Measurements from ENCODE around the gene HIVEP3. TPM values are rescaled to one million over a fixed set of nuclear protein-coding genes. Genes with fewer than 3 reads are reported as not detected.

HIVEP3 gene
- total RNA-seq, 2 experiments from 2014 or later = 26.3 to 27.2 TPM

DNA sequence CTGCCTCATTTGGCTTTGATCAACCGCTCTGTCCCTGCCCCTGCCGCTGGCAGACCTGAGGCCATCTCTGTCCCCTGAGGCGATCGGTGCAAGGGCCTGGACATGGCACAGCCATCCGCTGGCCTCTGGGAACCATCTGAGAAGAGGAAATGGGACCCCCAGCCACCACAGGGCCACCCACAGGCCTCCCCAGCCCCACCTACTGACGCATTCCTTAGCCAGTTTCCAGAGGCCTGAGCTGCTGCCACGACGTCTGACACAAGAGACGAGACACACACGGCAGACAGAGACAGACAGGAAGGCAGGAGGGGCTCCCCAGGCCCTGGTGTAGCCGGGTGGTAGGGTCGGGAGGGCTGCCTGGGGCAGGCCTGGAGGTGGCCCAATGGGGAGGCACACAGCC, 397.0 kb downstream of the HIVEP3 start:
- ChIA-PET CTCF (no interaction called here), POLR2A (no interaction called here)

DNA sequence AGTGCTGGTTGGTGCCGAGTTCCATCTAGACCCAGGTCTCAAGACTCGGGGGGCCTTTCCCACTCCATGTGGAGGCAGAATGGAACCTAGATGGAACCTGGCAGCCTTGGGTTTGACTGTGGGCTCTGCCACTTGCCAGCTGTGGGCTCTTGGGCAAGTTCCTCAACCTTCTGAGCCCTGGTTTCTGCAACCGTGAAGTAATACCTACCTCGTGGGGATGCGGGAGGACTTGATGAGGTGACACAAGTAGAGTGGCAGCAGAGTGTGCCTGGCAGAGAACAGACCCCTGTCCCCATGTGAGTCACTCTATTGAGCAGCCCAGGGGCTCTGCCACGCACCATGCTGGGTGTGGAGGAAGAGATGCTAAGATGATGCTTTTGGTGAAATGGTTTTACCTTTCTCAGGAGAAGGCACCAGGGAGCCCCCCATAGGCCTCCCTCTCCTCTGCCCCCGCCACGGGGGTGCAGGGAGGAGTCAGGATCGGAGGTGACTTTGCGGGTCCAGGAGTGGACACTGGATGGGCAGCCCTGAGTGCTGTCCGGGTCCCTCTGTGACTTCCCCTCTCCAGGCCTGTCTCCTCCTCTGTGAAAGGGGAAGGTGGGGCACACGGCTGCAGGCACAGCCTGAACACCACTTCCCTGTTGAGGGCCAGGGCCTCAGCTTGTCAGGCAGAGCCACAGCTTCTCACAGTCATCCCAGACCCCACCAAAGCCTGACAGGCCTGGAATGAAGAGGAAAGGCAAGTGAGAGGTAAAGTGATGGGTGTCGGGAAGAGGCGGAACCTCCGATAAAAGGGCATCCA, 397.6 kb downstream of the HIVEP3 start:
- ChIA-PET POLR2A (no interaction called here), CTCF (no interaction called here)

DNA sequence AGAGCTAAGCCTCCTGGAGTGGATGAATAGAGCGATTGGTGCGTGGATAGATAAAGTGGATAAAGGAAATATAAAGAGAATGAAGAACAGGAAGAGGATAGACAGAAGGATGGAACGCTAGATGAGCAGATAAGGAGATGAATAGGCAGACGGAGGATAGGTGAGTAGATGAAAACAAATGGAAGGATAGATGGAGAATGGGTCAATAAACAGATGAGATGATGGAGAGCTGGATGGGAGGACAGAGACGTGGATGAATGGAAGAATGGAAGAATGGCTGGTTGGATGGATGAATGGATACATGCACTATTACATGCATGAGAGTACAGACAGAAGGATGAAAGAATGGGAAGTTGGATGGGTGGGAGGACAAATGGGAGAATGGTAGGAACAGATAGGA, 399.1 kb downstream of the HIVEP3 start:
- CTCF ChIA-PET = no interaction called here
- POLR2A ChIA-PET = no interaction called here

DNA sequence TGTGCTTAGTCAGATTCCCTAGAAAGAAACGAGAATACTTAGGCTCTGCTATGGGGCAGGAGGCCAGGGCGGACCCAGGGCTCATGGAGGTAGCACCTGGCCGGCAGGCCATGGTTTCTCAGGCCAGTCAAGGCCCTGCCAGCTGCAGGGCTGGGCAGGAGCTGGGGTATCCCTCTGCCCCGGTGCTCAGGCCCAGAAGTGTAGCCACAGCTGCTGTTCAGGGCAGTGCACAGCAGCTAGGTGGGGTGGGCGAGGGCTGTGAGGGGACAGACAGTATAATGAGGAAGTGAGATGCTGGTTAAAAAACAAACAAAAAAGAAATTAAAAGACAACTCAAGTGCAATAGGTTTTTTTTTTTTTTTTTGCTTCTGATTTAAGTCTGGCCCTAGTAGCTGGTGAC, 400.3 kb downstream of the HIVEP3 start:
- CTCF ChIA-PET = no interaction called here
- POLR2A ChIA-PET = no interaction called here

DNA sequence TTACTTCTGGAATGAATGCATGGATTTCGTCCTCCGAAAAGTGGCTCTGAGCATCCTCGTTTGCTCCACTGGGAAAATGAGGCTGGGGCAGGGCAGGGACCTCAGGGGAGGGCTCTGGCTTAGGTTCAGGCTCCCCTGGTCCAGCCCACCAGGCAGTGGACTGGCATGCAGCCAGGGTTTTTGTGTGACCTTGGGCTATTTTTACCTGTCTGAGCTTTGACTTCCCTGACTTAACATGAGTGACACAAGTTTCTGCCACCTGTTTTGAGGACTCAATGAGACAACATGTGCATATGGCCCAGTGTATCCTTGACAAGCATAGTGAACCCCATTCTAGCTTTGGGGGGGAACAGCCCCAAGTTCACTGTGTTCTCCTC, 401.7 kb downstream of the HIVEP3 start:
- ChIA-PET CTCF (interaction anchor here (1.0 to 2.0 kb wide), 2 partner anchors 16 to 21 kb away, joined by 3 to 5 read pairs; no protein-coding TSS in a partner anchor), POLR2A (no interaction called here)

DNA sequence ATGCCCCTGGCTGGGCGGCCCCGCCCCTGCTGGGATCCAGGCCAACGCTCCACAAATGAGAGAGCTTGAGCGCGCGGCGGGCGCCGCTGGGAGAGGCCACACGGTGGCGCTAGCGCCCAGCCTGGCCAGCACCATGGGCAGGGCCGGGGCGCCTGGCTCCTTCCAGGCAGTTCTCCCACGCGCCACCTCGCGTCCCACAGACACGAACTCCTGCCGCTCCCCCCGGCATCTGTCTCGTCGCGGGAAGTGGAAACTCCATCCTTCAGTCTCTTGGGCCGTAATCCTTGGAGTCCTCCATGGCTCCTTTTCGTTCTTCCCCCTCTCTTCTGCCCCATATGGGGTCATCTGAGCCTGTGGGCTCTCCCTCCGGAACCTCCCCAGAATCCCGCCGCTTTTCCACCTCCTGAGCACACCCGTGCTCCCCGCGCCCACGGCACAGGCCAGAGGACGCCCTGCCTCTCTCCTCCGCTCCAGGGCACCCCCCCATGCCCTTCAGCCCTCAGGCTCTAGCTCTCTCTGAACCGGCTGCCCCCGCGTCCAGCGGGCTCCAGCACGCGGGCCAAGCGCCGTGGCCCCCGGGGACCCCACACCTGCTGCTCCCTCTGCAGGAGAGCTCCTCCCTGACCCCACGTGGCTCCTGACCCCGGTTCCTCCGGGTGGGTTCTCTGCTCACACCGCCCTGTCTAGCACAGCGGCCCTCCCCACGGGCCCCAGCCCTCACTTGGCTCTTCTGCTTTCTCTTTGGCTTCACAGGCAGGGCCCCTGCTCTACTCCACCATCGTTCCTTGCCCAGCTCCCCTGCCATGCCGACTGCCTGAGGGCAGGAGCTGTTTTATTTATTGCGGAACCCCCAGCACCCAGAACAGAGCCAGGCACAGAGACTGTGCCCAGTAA, 402.3 kb downstream of the HIVEP3 start:
- POLR2A ChIA-PET = interaction anchor here (0.5 kb wide), 1 partner anchor 239 kb away, joined by 3 read pairs; no protein-coding TSS in a partner anchor
- CTCF ChIA-PET = interaction anchor here (0.7 to 2.0 kb wide), 6 partner anchors 9 to 69 kb away, joined by 3 to 5 read pairs (median 4); no protein-coding TSS in a partner anchor

DNA sequence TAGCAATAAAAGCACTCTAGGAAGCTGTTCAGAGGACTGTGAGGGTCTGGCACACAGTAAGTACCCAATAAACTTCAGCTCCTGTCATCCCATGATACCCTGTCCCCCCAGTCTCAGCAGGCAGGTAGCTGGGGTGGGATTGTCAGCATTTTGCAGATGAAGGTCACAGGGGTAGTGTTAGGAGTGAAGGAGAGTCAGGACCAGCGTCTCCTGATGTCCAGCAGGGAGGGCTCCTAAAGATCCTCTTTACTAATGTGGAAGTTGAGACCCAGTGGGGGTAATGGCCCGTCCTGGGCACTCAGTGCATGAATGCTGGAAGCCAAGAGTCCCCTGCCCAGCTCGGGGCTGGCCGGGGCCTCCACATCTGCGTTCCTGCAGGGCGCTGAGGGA, 402.9 kb downstream of the HIVEP3 start:
- POLR2A ChIA-PET = interaction anchor here (0.5 kb wide), 1 partner anchor 239 kb away, joined by 3 read pairs; no protein-coding TSS in a partner anchor
- CTCF ChIA-PET = interaction anchor here (0.7 to 2.0 kb wide), 5 partner anchors 10 to 69 kb away, joined by 3 to 5 read pairs (median 4); no protein-coding TSS in a partner anchor

DNA sequence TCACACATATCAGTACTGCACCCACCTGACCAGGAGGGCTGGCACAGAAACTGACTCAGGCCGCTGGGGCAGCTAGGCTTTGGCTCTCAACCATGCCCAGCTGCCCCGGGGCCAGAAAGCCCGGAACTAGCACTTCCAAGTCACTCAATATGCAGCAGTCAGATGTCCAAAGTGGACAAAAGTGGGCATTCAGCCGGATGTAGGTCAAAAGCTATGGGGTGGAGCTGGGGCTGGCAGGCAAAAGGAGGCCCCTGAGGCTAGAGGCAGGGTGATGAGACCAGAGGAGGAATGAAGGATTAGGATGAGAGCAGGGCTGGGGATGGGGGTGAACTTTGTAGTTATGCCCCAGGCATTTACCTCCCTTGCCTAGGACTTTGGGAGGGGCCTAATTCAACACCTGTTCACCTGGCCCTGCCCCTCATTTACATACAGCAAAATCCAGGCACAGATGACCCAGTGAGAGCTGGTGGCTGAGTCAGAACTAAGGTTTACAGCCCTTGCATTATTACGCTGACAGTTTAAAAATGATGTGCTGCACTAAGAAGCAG, 403.5 kb downstream of the HIVEP3 start:
- ChIA-PET CTCF (interaction anchor here (0.7 to 1.1 kb wide), 2 partner anchors 24 to 25 kb away, joined by 3 to 5 read pairs; no protein-coding TSS in a partner anchor), POLR2A (no interaction called here)

DNA sequence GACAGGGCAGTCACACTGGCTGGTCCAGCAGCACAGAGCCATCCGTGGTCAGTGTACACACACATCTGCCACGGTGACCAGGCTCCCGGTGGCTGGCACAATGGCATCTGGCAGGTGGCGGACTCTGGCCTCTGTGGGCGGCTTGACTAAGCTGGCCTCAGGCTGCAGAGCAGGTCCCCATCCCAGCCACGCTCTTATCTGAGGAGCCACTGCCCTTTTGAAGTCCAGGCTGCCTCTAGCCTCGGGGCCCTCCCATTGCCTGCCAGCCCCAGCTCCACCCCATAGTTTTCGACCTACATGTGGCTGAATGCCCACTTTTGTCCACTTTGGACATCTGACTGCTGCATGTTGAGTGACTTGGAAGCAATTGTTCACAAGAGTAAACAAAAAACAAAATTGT, 404.3 kb downstream of the HIVEP3 start:
- CTCF ChIA-PET = no interaction called here
- POLR2A ChIA-PET = no interaction called here

DNA sequence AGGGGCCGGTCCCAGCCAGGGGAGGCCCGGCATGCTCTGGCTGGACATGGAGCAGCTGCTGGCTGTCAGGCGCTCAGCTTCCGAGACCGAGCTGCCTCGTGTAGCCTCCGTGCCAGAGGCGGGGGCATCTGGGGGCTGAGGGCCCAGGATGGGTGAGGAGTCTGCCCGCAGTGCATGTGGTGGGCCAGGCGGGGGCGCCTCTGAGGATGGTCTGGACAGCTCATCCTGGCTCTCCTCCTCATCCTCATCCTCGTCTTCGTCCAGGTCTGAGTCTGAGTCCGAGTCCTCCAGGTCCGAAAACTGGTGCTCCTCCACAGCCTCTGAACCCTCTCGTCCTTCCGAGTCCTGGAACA, 405.4 kb downstream of the HIVEP3 start:
- POLR2A ChIA-PET = no interaction called here
- CTCF ChIA-PET = no interaction called here

DNA sequence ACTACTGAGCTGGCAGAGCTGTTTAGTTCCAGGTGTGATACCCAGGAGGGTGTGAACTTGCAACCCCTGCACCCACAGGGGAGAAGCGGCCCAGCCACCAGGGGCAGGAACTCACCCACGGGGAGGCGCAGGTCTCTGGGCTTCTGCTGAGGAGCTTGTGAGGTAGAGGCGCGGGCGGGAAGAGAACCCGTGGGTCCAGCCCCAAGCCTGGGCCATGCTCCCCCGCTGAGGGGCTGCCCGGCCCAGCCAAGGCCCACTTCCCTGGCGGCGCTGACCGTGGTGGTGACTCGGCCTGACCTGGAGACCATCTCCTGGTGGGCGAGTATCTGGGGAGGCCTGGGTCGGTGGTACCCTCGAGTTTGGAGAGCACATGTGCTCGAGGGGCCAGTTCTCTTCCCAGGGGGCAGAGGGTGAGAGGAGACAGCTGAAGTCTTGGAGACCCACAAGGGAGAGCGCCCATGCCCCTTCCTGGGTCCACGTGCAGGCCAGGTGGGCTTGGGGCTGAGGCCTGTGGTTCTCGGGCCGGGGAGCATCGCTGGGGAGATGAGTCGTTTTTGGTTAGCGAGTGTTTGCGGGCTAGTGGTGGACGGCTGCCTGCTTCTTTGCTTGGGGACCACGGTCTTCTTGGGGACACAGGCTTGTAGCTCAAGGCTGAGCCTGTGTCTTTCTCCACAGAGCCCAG, 405.9 kb downstream of the HIVEP3 start:
- ChIA-PET POLR2A (interaction anchor here (0.6 kb wide), 1 partner anchor 20 kb away, joined by 3 read pairs; no protein-coding TSS in a partner anchor), CTCF (no interaction called here)

DNA sequence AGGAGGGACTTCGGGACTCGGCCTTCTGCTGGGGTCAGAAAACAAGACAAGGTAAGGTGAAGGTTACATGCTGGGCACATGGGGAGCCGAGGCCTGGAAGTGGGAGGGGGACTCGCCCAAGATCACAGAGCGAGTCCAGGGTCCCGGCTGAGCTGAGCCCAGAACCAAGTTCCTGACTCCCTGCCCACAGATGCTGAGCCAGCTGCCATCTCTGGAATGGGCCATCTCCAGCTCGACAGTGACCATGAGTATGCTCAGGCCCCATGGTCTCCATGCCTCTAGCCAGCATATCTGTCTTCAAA, 407.5 kb downstream of the HIVEP3 start:
- POLR2A ChIA-PET = no interaction called here
- CTCF ChIA-PET = interaction anchor here (1.0 kb wide), 1 partner anchor 20 kb away, joined by 3 read pairs; no protein-coding TSS in a partner anchor

DNA sequence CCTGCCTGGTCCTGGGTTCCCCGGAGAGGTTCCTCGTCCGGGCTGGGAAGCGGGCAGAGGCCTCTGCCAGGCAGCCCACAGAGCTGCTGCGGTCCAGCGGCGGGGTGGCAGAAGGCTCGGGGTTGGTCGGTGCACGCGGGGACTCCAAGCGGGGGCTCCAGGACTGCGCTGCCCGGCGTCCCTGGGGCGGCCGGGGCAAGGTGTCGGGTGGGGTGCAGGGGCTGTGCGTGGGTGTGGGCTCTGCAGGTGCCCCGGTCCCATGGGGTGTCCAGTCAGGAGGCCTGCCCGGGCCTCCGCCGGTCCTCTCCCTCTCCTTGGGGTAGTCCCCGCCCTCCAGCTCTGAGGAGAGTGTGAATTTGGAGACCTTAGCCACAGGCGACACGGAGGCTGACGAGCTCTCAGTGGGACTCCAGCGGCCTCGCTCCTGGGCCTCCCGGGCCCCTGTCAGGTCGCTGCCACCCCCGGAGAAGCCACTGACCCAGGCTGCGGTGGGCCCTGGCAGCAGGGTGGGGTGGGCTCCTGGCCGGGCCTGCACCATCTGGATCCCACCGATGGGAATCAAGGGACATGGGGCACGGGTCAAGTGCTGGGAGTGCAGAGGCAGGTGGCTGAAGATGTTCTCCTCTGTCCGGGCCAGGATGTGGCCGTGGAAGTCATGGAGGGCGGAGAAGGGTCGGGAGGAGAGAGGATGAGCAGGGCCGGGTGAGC, 408.0 kb downstream of the HIVEP3 start:
- POLR2A ChIA-PET = no interaction called here
- CTCF ChIA-PET = interaction anchor here (1.0 kb wide), 1 partner anchor 20 kb away, joined by 3 read pairs; no protein-coding TSS in a partner anchor

DNA sequence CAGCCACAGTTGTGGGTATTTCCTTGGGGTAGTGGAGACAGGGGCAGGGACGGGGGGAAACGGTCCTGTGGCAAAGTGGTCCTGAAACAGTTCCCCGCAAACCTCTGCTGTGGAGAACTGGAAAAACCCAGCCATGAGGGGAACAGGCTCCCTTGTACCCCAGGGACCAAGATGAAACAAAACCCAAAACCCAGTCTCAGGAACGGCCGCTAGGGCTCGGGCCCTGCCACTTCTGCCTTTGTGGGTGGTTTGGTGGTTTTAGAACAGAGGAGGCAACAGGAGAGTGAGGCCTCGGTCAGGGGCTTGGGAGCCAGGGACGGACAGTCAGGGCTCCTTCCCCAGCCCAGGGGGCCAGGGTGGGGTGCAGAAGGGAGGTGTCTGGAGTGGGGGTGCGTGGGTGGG, 409.5 kb downstream of the HIVEP3 start:
- ChIA-PET CTCF (no interaction called here), POLR2A (no interaction called here)

DNA sequence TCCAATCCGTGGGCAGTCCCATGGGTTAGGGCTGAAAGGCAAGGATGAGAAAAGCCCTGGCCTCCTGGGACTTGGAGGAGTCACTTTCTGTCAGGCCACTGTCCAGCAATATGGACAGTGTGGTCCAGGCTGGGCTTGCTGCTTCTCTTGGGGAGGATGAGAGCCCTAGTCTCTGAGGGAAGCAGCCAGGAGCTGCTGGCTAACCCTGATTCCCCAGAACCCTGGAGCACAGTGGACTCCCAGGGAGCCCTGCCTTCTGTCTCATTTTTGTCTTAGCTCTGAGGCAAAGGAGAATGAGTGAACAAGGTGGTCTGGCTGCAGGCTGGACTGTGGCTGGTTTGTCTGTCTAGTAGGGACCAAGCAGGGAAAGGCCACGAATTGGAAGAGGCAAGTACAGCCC, 410.4 kb downstream of the HIVEP3 start:
- CTCF ChIA-PET = no interaction called here
- POLR2A ChIA-PET = no interaction called here

DNA sequence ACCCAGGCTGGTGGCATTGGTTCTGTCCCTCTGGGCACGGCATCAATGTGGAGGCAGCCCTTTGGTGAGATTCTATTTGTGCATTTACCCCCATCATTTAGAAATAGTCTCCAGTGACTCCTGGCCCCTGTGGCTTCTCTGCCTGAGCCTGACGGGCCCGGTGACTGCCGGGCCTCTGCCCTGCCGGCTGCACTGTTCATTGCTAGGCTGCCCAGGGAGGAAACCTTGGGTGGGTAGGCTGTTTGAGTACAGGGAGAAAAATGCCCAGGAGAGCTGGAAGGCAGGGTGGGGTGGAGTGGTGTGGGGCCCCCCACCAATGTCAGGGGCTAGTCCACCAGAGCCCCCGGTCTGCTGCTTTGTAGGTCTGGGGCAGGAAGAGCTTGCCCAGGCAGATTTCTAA, 410.9 kb downstream of the HIVEP3 start:
- ChIA-PET POLR2A (no interaction called here), CTCF (no interaction called here)

DNA sequence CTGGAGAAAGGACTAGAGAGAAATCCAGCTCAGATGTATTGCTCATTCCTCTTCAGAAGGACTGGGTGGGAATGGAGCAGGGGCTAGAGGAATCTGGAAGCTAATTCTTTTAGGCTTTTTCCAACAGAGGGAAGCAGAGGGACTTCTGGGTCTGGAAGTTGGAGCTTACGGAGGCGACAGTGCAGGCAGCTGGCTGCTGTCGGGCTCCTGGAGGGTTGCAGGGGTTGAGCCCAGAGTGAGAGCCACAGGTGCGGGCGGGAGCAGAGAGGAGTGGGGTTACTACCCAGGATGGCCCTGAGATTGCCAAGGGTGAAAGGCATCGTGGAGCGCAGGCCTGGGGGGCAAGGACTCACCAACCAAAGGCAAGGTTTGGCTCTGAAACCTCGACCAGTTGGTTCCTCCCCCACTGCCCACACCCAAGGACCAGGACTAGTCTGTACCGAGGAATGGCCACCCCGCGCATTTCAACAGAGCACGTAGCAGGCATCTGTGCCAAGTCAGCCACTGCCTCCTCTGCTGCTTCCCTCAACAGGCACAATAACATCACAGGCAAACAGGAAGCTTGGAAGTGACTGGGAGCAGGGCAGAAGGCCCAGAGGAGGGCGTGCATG, 411.5 kb downstream of the HIVEP3 start:
- ChIA-PET POLR2A (no interaction called here), CTCF (no interaction called here)

DNA sequence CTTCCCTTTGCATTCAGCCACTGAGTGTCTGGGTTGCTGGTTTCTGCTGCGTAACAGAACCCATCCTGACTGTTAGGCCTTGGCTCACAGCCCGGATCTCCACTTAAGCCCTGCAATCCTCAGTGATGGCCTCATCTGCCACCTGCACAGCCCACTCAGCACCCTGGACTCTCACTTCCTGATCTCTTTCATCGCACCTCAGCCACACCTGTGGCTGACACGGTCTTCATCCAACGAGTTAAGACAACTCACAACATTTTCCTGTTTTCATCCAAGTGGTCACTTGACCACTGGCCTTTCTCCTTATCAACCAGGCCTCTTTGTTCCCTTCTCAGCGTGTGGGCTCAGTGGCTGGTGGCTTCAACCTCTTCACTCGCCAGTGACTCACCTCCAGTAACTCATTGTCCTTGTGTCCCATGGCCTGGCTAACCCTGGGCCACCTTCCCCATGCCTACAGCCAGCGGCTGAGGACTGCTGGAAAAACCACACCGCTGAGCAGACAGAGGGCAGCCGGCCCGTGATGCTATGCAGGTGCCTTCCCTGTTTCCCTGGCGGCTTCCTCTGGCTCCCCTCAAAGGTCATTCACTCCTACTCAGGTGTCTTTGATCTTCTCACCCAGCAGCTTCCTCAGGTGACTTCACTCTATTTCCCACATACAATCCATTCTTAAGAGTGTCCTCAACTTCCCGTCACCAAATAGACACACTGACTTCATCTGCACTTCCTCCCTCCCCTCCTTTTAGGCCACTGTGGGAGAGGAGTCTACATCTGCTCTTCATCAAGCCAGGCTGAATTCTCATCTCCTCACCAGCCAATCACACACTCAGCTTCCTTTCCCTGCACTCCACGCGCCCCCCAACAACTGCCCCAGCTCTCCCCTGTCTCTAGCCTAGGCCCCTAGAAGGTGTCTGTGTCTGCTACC, 414.3 kb downstream of the HIVEP3 start:
- CTCF ChIA-PET = no interaction called here
- POLR2A ChIA-PET = no interaction called here

All from activated CD8-positive, alpha-beta memory T cell treated with anti-CD3 and anti-CD28 coated beads for 36 hours (primary cell).